HepG2 (cell line): ENCODE measurements around the gene NEGR1. TPM values are rescaled to one million over a fixed set of nuclear protein-coding genes. Genes with fewer than 3 reads are reported as not detected.

Source experiments
- ATAC-seq: fragments of 200-7000 bp; cut with Tn5 transposase; 3 replicates; pipeline ENCODE4 v1.9.1; 2020; ENCODE audit warnings: mild to moderate bottlenecking, moderate library complexity
- BruUV-seq: library from RNA; stranded (reverse); fragments of 400-500 nt; replicated peaks from 2 replicates; lab custom pipeline; 2021; lab: Mats Ljungman, UMichigan
- CTCF ChIA-PET: fragments of 300-600 bp; formaldehyde crosslinking; extraction: SDS; loops from one replicate; lab custom pipeline; 2021; ENCODE audit warnings: low total read pairs, inconsistent platforms, low intra/inter-chr PET ratio; lab: Yijun Ruan, JAX
- POLR2A ChIA-PET: fragments of 350-600 bp; sonication (Branson Sonifier 250); formaldehyde crosslinking; loops from one replicate; lab custom pipeline; 2020; ENCODE audit warnings: antibody characterized with exemption, inconsistent platforms; lab: Yijun Ruan, JAX
- DNase-seq: peaks from one replicate; pipeline ENCODE4 v3.0.0-alpha.2; 2015; ENCODE audit warnings: low spot score
- FAIRE-seq: peaks from 3 replicates; lab custom pipeline; 2011; peaks lifted over from hg19 to GRCh38; lab: Jason Lieb, UNC
- H2AFZ ChIP-seq: one replicate; pipeline ENCODE4 v1.6.1; 2011; ENCODE audit warnings: low read length, inconsistent platforms
- H3K27ac ChIP-seq: fragments of 300-600 bp; 3 replicates; pipeline ENCODE4 v1.8.0; 2011; ENCODE audit warnings: mixed run types, mild to moderate bottlenecking, mixed read lengths, low read length, inconsistent platforms; ENCODE audit not compliant: insufficient read depth; ENCODE audit errors: extremely low read length
- H3K27me3 ChIP-seq, 2 experiments: fragments of 200-600 bp in 1 of 2; 2 replicates in 1 of 2; 3 replicates in 1 of 2; pipeline versions ENCODE4 v1.6.0 to v1.8.0; 2011; ENCODE audit warnings: low read length in 2 of 2, mild to moderate bottlenecking in 2 of 2, moderate library complexity in 2 of 2, inconsistent platforms in 1 of 2; ENCODE audit not compliant: insufficient read depth in 2 of 2, control insufficient read depth in 1 of 2
- H3K36me3 ChIP-seq, 2 experiments: fragments of 200-600 bp in 1 of 2; replicated peaks in 1 of 2; 2 replicates in 1 of 2; 3 replicates in 1 of 2; pipeline versions ENCODE4 v1.5.1 to v1.8.0; 2011; ENCODE audit warnings: low read length in 2 of 2, inconsistent platforms in 1 of 2; ENCODE audit not compliant: insufficient read depth in 2 of 2, control insufficient read depth in 1 of 2
- H3K4me1 ChIP-seq: 2 replicates; pipeline ENCODE4 v1.5.1; 2012; ENCODE audit warnings: low read length, inconsistent platforms; ENCODE audit not compliant: insufficient read depth
- H3K4me2 ChIP-seq: 2 replicates; pipeline ENCODE4 v1.6.0; 2011; ENCODE audit warnings: low read depth, low read length, inconsistent platforms
- H3K4me3 ChIP-seq, 3 experiments: fragments of 200-600 bp in 1 of 3; sonication (generic), shearing (Covaris generic) in 1 of 3; replicated peaks in 1 of 3; 2 replicates each; pipeline ENCODE4 v1.5.1; 2011 to 2016; ENCODE audit warnings: low read length in 3 of 3, inconsistent platforms in 2 of 3, low read depth in 2 of 3, mild to moderate bottlenecking in 2 of 3, control low read depth in 1 of 3, mixed read lengths in 1 of 3; ENCODE audit not compliant: insufficient read depth in 1 of 3
- H3K79me2 ChIP-seq: one replicate; pipeline ENCODE4 v1.6.1; 2011; ENCODE audit warnings: low read length, inconsistent platforms; ENCODE audit not compliant: insufficient read depth
- H3K9ac ChIP-seq: 2 replicates; pipeline ENCODE4 v1.6.0; 2011; ENCODE audit warnings: mild to moderate bottlenecking, low read depth, low read length, inconsistent platforms; ENCODE audit not compliant: insufficient read depth
- H3K9me3 ChIP-seq: 2 replicates; pipeline ENCODE4 v1.5.1; 2012; ENCODE audit warnings: mild to moderate bottlenecking, low read length
- H4K20me1 ChIP-seq: 2 replicates; pipeline ENCODE4 v1.6.0; 2011; ENCODE audit warnings: inconsistent platforms, mild to moderate bottlenecking, low read length, moderate library complexity; ENCODE audit not compliant: insufficient read depth
- CREM ChIP-seq, 2 experiments: sonication (generic) in 1 of 2; formaldehyde crosslinking in 1 of 2; IDR thresholded peaks; 2 replicates each; pipeline versions ENCODE4 v1.4.0 to v1.6.1; 2016 to 2020; ENCODE audit warnings: antibody characterized with exemption in 1 of 2, mild to moderate bottlenecking in 1 of 2, missing genetic modification reagents in 1 of 2
- HNF4A ChIP-seq: sonication (generic); formaldehyde crosslinking; IDR thresholded peaks from 2 replicates; pipeline ENCODE4 v1.4.0; 2020; ENCODE audit warnings: missing genetic modification reagents
- IKZF1 ChIP-seq: fragments of 450-650 bp; IDR thresholded peaks from 2 replicates; pipeline ENCODE4 v1.7.1; 2016
- MAZ ChIP-seq, 2 experiments: sonication (generic) in 1 of 2; formaldehyde crosslinking in 1 of 2; IDR thresholded peaks; 2 replicates each; pipeline versions ENCODE4 v1.5.0 to v1.6.1; 2012 to 2020; ENCODE audit warnings: low read depth in 2 of 2, mild to moderate bottlenecking in 2 of 2, borderline replicate concordance in 1 of 2, improper control_type of control experiment in 1 of 2, low read length in 1 of 2, missing genetic modification reagents in 1 of 2, moderate library complexity in 1 of 2
- NCOR1 ChIP-seq: fragments of 200-600 bp; sonication (generic); IDR thresholded peaks from 2 replicates; pipeline ENCODE4 v1.7.0; 2017; ENCODE audit warnings: antibody characterized with exemption, low read length, borderline replicate concordance
- PLRG1 ChIP-seq: fragments of 450-650 bp; conservative IDR thresholded peaks from 2 replicates; pipeline ENCODE4 v1.6.1; 2016
- PRPF4 ChIP-seq: fragments of 200-400 bp; formaldehyde crosslinking; IDR thresholded peaks from 2 replicates; pipeline ENCODE4 v1.6.1; 2016; ENCODE audit warnings: low read length, low read depth; ENCODE audit not compliant: poor library complexity, severe bottlenecking
- SOX6 ChIP-seq, 2 experiments: fragments of 450-650 bp in 1 of 2; sonication (generic) in 1 of 2; formaldehyde crosslinking in 1 of 2; IDR thresholded peaks; 2 replicates each; pipeline versions ENCODE4 v1.4.0 to v1.6.1; 2017 to 2020; ENCODE audit warnings: antibody characterized with exemption in 1 of 2, mild to moderate bottlenecking in 1 of 2, missing genetic modification reagents in 1 of 2
- SP4 ChIP-seq: sonication (generic); formaldehyde crosslinking; IDR thresholded peaks from 2 replicates; pipeline ENCODE4 v1.8.1; 2023; ENCODE audit warnings: mild to moderate bottlenecking, missing genetic modification reagents
- ZFP82 ChIP-seq: sonication (generic); formaldehyde crosslinking; IDR thresholded peaks from 2 replicates; pipeline ENCODE4 v1.5.1; 2020; ENCODE audit warnings: mild to moderate bottlenecking, missing genetic modification reagents, borderline replicate concordance
- ZFX ChIP-seq: sonication (generic); formaldehyde crosslinking; IDR thresholded peaks from 2 replicates; pipeline ENCODE4 v1.4.0; 2020; ENCODE audit warnings: mild to moderate bottlenecking, low read depth, missing genetic modification reagents, moderate library complexity
- ZNF629 ChIP-seq: sonication (generic); formaldehyde crosslinking; conservative IDR thresholded peaks from 2 replicates; pipeline ENCODE4 v1.5.0; 2020; ENCODE audit warnings: missing genetic modification reagents
- ZNF878 ChIP-seq: sonication (generic); formaldehyde crosslinking; IDR thresholded peaks from 2 replicates; pipeline ENCODE4 v1.8.1; 2023; ENCODE audit warnings: mild to moderate bottlenecking, missing genetic modification reagents, moderate library complexity
- in situ Hi-C: cut with HindIII; loops from 2 replicates; pipeline ENCODE4 v1.10.0; 2017; ENCODE audit warnings: low pct_unique_long_range_greater_than_20kb; ENCODE audit not compliant: extremely low pct_ligation_motif_present
- intact Hi-C: fragments of 100-400 bp; cut with micrococcal nuclease; formaldehyde crosslinking; loops from one replicate; pipeline ENCODE4 v1.10.0; 2022; ENCODE audit not compliant: unreplicated experiment
- polyA plus RNA-seq, 8 experiments: library from polyadenylated mRNA; depleted of rRNA in 3 of 8; stranded (reverse) in 7 of 8; unstranded in 1 of 8; fragments of >200 nt; fragmentation: Illumina TruSeq in 4 of 8; extraction: Trizol in 4 of 8; gene quantifications; 2 replicates each; pipeline versions ENCODE4 v1.2.1 to v1.2.3, GENCODE V29; 2011 to 2016; ENCODE audit warnings: low read depth in 4 of 8, missing spikeins in 1 of 8, mixed read lengths in 1 of 8; ENCODE audit not compliant: insufficient read depth in 1 of 8
- total RNA-seq, 5 experiments: library from RNA; depleted of rRNA; stranded (reverse); fragments of >200 nt; fragmentation: Illumina TruSeq; extraction: Trizol; gene quantifications; 2 replicates each; pipeline ENCODE4 v1.2.3, GENCODE V29; 2016; ENCODE audit warnings: low read depth in 1 of 5
- TF ChIP-seq, protein P1 (sequence below): sonication (generic); formaldehyde crosslinking; IDR thresholded peaks from 2 replicates; pipeline ENCODE4 v1.4.0; 2020; ENCODE audit warnings: missing genetic modification reagents; ENCODE audit errors: not compliant biosample characterization
- TF ChIP-seq, protein P2 (sequence below): sonication (generic); formaldehyde crosslinking; IDR thresholded peaks from 2 replicates; pipeline ENCODE4 v1.4.0; 2020; ENCODE audit warnings: mild to moderate bottlenecking, missing genetic modification reagents

NEGR1 gene
- total and polyA plus RNA-seq, 2 of the 13 experiments (the other 11 are each of a cell fraction or from before 2014, with no cell fraction given) = not detected

GRCh38 chr1:72075425-72075824 lies 206.9 kb downstream of the NEGR1 start:
- intact Hi-C loops = no loop called here
- no peak for FAIRE-seq
- no TSS peak for BruUV-seq

More at GRCh38 chr1:72075425-72075824, 206.9 kb downstream of the NEGR1 start:
- Histone ChIP-seq H3K36me3 (no peaks in the 10 kb centered on the region), H4K20me1 (no peaks in the 10 kb centered on the region), H3K9me3 (no peaks in the 10 kb centered on the region), H3K79me2 (no peaks in the 10 kb centered on the region), H2AFZ (no peak overlapping the region), H3K27ac (no peak overlapping the region), H3K4me2 (no peak overlapping the region), H3K4me1 (no peaks in the 10 kb centered on the region), H3K27me3 (no peaks in the 10 kb centered on the region), H3K9ac (no peak overlapping the region), H3K4me3 (no peak overlapping the region)
- no peak for DNase-seq
- ChIA-PET CTCF (no interaction called here), POLR2A (no interaction called here)
- in situ Hi-C loops = no loop called here
- TF ChIP-seq, protein P1, sequence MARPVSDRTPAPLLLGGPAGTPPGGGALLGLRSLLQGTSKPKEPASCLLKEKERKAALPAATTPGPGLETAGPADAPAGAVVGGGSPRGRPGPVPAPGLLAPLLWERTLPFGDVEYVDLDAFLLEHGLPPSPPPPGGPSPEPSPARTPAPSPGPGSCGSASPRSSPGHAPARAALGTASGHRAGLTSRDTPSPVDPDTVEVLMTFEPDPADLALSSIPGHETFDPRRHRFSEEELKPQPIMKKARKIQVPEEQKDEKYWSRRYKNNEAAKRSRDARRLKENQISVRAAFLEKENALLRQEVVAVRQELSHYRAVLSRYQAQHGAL (CRISPR knock-in tag) = no peak
- TF ChIP-seq SOX6 (IDR thresholded peaks at IDR 0.05) (no peak), SOX6 (CRISPR knock-in tag; IDR thresholded peaks at IDR 0.05) (no peak), PRPF4 (no peak), ZNF878 (CRISPR knock-in tag) (no peak), SP4 (CRISPR knock-in tag) (no peak), CREM (IDR thresholded peaks at IDR 0.05) (no peak), CREM (CRISPR knock-in tag; IDR thresholded peaks at IDR 0.05) (no peak), NCOR1 (no peak), PLRG1 (no peak), ZNF629 (CRISPR knock-in tag) (no peak), HNF4A (CRISPR knock-in tag) (no peak), MAZ (IDR thresholded peaks at IDR 0.05; ENCODE audit: borderline replicate concordance, low read depth, low read length) (no peak), MAZ (CRISPR knock-in tag; IDR thresholded peaks at IDR 0.05; ENCODE audit: low read depth) (no peak), ZFX (CRISPR knock-in tag) (no peak), IKZF1 (no peak), ZFP82 (CRISPR knock-in tag) (no peak)
- TF ChIP-seq, protein P2, sequence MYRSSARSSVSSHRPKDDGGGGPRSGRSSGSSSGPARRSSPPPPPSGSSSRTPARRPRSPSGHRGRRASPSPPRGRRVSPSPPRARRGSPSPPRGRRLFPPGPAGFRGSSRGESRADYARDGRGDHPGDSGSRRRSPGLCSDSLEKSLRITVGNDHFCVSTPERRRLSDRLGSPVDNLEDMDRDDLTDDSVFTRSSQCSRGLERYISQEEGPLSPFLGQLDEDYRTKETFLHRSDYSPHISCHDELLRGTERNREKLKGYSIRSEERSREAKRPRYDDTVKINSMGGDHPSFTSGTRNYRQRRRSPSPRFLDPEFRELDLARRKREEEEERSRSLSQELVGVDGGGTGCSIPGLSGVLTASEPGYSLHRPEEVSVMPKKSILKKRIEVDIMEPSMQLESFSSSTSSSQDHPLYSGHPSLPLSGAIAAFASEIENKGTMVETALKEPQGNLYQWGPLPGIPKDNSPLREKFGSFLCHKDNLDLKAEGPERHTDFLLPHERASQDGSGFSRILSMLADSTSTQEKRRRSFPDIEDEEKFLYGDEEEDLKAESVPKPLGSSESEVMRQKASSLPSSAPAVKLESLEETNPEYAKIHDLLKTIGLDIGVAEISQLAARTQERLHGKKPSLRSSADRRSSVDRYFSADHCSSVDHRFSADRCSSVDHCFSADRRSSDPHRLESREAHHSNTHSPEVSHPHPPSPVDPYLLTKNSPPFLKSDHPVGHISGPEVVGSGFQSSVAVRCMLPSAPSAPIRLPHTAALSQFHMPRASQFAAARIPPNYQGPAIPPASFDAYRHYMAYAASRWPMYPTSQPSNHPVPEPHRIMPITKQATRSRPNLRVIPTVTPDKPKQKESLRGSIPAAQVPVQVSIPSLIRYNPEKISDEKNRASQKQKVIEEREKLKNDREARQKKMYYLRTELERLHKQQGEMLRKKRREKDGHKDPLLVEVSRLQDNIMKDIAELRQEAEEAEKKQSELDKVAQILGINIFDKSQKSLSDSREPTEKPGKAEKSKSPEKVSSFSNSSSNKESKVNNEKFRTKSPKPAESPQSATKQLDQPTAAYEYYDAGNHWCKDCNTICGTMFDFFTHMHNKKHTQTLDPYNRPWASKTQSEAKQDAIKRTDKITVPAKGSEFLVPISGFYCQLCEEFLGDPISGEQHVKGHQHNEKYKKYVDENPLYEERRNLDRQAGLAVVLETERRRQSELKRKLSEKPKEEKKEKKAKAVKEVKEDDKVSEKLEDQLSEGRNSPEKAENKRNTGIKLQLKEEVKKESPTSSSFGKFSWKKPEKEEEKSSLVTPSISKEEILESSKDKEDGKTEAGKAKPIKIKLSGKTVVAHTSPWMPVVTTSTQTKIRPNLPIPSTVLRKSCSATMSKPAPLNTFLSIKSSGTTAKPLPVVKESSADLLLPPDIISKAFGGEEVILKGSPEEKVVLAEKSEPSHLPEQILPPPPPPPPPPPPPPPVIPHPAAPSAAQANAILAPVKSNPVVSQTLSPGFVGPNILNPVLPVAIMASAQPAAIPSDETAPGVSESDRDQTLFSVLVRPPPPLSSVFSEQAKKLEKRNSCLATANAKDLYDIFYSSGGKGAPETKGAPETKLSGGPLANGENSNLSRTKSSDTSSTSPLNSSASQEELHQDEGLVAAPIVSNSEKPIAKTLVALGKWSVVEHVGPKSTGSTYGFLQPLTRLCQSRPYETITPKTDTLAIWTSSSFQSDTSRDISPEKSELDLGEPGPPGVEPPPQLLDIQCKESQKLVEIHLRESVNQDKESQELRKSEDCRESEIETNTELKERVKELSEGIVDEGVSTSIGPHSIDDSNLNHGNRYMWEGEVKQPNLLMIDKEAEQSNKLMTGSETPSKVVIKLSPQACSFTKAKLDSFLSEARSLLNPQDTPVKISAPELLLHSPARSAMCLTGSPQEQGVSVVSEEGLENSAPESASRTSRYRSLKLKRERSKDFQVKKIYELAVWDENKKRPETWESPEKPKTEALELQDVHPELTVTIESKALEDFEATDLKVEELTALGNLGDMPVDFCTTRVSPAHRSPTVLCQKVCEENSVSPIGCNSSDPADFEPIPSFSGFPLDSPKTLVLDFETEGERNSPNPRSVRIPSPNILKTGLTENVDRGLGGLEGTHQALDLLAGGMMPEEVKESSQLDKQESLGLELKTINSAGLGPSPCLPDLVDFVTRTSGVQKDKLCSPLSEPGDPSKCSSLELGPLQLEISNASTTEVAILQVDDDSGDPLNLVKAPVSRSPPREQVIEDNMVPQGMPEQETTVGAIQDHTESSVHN = no peak
- ATAC-seq = no peak
